Left lung (tissue), 10 donors: ENCODE results near the gene STAT1. TPM values are rescaled to one million over a fixed set of nuclear protein-coding genes. Genes with fewer than 3 reads are reported as not detected.
A peak's percentile ranks its signal among the peaks of the same experiment; 100 is the strongest.

ENCODE experiments used
- ATAC-seq: fragments of 200-7000 bp; cut with Tn5 transposase; one replicate; pipeline ENCODE4 v1.9.1; 2020; ENCODE audit warnings: moderate library complexity
- DNase-seq, 4 donors: peaks; one replicate each; pipeline ENCODE4 v3.0.0-alpha.2; 2013 to 2020
- H3K27ac ChIP-seq, 2 donors: fragments of 200-600 bp; sonication (generic) in 1 of 2; one replicate each; pipeline versions ENCODE4 v1.5.0 to v1.8.0; 2020 to 2021
- H3K27me3 ChIP-seq, 2 donors: fragments of 200-600 bp; sonication (generic) in 1 of 2; one replicate each; pipeline versions ENCODE4 v1.5.0 to v1.8.0; 2020 to 2021
- H3K36me3 ChIP-seq, 2 donors: fragments of 200-600 bp; sonication (generic) in 1 of 2; one replicate each; pipeline versions ENCODE4 v1.5.0 to v1.8.0; 2020 to 2021
- H3K4me1 ChIP-seq, 2 donors: fragments of 200-600 bp; one replicate each; pipeline ENCODE4 v1.8.0; 2021
- H3K4me3 ChIP-seq, 2 donors: fragments of 200-600 bp; sonication (generic) in 1 of 2; one replicate each; pipeline versions ENCODE4 v1.5.0 to v1.8.0; 2020 to 2021; ENCODE audit warnings: mild to moderate bottlenecking in 1 of 2
- H3K9me3 ChIP-seq, 2 donors: fragments of 200-600 bp; sonication (generic) in 1 of 2; one replicate each; pipeline versions ENCODE4 v1.5.0 to v1.8.0; 2020 to 2021
- intact Hi-C, 2 donors: fragments of 100-400 bp; cut with DNase I; formaldehyde crosslinking; loops; one replicate each; pipeline versions ENCODE4 v1.11.2 to v1.14.2; 2022
- polyA plus RNA-seq, 6 donors: library from polyadenylated mRNA; unstranded; fragments of 120-200 nt; gene quantifications; one replicate each; pipeline ENCODE4 v1.2.1, GENCODE V29; 2013; ENCODE audit not compliant: insufficient read length in 6 of 6
- total RNA-seq, 2 donors: library from RNA; stranded (reverse); fragmentation: NEBNext Ultra II Directional; extraction: Animal tissue kit (Norgen Biotek cat#: 25700); gene quantifications; one replicate each; pipeline ENCODE4 v1.2.1, GENCODE V29; 2021
- TF ChIP-seq, protein P1 (sequence below), 2 donors: fragments of 200-600 bp; sonication (generic) in 1 of 2; IDR thresholded peaks; one replicate each; pipeline versions ENCODE4 v1.5.0 to v1.8.0; 2021; ENCODE audit warnings: antibody characterized with exemption in 2 of 2
- donor health status: DM: no; HTN: yes; CAD: no.
- donor health status: DM: no; HTN: no; CAD: no.

The STAT1 gene
- total and polyA plus RNA-seq, 8 donors = 54.0 to 144 (median 65.2) TPM

DNA sequence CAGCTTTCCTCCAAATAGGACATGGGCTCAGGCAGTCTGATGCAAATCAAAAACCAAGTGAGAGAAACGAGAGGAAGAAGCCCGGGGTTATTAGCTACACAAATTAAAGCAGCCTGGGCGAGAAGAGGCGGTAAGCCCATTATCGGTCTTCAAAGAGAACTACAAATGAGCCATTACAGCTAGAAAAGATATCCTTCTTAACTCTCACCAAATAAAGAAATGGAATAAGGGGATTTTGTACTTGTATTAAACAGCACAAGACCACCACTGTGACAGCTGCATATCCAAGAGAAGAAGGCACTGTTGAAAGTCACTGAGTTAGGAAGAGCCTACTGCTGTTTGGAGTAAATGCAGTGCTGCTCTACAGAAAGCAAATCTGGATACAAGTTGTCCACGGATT is 32.6 kb downstream of the STAT1 start:
- ATAC-seq (no peak), DNase-seq (no peak)
- intact Hi-C loops = no loop called here
- Histone ChIP-seq H3K27ac (peak overlapping the region in 1 of 2 donors; percentile 74), H3K4me1 (peaks cover 7 to 32% of the 10 kb centered on the region in 2 donors), H3K9me3 (no peaks in the 10 kb centered on the region), H3K36me3 (peaks cover 2 to 100% of the 10 kb centered on the region in 2 donors), H3K4me3 (no peak overlapping the region), H3K27me3 (no peaks in the 10 kb centered on the region)
- TF ChIP-seq, protein P1, sequence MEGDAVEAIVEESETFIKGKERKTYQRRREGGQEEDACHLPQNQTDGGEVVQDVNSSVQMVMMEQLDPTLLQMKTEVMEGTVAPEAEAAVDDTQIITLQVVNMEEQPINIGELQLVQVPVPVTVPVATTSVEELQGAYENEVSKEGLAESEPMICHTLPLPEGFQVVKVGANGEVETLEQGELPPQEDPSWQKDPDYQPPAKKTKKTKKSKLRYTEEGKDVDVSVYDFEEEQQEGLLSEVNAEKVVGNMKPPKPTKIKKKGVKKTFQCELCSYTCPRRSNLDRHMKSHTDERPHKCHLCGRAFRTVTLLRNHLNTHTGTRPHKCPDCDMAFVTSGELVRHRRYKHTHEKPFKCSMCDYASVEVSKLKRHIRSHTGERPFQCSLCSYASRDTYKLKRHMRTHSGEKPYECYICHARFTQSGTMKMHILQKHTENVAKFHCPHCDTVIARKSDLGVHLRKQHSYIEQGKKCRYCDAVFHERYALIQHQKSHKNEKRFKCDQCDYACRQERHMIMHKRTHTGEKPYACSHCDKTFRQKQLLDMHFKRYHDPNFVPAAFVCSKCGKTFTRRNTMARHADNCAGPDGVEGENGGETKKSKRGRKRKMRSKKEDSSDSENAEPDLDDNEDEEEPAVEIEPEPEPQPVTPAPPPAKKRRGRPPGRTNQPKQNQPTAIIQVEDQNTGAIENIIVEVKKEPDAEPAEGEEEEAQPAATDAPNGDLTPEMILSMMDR (IDR thresholded peaks at IDR 0.05) = no peak

DNA sequence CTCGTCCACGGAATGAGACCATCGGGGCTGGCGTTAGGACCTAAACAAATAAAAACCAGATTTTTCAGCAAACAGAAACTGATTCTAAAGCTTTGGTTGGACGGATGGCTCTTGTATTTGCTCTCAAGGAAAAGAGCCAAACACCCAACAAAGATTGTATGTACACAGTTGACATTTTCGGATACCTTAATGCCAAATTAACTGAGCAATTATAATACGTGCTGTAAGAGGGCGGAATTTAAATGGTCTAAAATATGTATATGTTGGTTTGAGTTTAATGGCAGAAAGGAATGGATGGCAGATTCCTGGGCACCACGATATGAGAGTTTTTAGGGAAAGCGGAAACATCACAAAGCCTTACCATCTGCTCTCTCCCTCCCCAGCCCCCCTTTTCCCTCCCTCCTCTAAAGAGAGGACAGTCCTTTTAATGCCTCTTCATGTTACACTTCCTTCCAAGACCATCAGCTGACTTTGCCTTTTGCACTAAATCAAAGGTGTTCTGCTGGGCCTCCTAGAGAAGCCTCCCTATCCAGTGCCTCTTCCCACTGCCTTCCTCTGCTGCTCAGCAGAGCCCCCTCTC is 33.3 kb downstream of the STAT1 start:
- Histone ChIP-seq H3K27me3 (no peaks in the 10 kb centered on the region), H3K4me3 (no peak overlapping the region), H3K36me3 (peaks cover 2 to 100% of the 10 kb centered on the region in 2 donors), H3K4me1 (peaks cover 7 to 32% of the 10 kb centered on the region in 2 donors), H3K9me3 (no peaks in the 10 kb centered on the region), H3K27ac (peak overlapping the region; percentile 71 to 74)
- TF ChIP-seq, protein P1 (IDR thresholded peaks at IDR 0.05) = no peak
- DNase-seq = no peak
- ATAC-seq = no peak
- intact Hi-C loops = no loop called here

DNA sequence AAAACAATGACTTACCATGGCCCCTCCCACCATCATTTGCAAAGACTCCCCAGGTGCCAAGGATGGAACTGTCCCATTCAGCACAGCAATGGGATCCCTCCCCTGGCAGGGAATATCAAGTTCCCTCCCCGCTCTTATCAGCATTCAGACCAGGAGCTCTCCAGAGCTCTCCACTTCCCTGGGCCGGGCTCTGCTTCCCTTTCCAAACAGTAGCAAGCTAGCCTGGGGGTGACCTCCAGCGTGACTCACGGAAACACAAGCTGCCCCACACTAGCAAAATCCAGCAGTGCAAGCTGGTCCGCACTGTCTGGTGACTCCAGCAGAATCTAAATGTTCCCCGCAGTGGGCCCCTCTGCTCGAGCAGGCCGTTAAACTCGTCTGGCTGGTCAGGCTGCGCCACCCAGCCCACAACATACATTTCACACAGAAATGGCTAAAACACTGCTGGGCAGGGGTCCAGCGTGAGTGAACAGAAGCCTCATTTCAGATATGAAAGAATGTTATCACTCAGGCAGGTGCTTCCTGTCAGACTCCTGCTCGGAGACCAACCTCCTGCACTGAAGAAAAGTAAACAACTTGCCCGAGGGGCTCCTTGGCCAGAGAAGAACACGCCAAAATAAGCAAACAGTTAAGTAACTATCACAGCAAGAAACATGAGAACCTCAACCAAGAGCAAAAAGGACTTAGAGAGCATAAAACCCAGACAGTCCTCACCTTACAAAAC is 33.9 kb downstream of the STAT1 start:
- peak; percentile 96 for ATAC-seq
- intact Hi-C loops = no loop called here
- H3K27me3 ChIP-seq = no peaks in the 10 kb centered on the region
- H3K4me1 ChIP-seq = peaks cover 7 to 34% of the 10 kb centered on the region in 2 donors
- peaks cover 2 to 100% of the 10 kb centered on the region in 2 donors for H3K36me3 ChIP-seq
- DNase-seq = peak; percentile 68 to 90 (median 84)
- TF ChIP-seq, protein P1 (IDR thresholded peaks at IDR 0.05) = no peak
- H3K4me3 ChIP-seq = no peak overlapping the region
- H3K27ac ChIP-seq = peak overlapping the region; percentile 71 to 74
- no peaks in the 10 kb centered on the region for H3K9me3 ChIP-seq

DNA sequence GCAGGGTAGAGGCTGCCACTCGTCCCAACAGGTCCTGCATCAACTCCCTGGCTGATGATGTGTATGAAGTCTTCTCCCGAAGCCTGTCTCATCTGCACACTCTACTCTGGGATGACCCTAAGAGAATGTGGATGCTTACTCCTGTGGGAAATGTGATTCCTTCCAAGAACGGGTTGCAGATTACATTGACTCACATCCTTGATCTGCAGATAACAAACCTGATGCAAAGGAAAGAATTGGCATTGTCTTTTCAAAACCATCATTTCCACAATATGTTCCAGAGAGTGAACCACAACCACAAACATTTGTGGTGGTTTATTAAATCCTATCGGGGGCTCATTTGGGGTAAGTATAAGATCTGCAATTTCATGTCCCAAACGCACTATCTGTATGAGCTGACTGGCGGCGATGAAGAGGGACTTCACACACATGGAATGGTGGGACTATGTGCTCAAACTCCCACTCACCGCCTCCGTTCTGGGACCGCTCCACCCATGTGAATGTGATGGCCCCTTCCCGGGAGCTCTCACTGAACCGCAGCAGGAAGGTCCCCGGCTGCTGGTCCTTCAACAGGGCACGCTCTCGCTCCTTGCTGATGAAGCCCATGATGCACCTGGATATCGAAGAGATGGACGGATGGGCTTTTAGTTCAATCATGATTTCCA is 35.5 kb downstream of the STAT1 start:
- Histone ChIP-seq H3K27ac (no peak overlapping the region), H3K27me3 (no peaks in the 10 kb centered on the region), H3K36me3 (peaks cover 2 to 100% of the 10 kb centered on the region in 2 donors), H3K9me3 (no peaks in the 10 kb centered on the region), H3K4me1 (peaks cover 7 to 50% of the 10 kb centered on the region in 2 donors), H3K4me3 (no peak overlapping the region)
- intact Hi-C loops = no loop called here
- no peak for ATAC-seq
- no peak for DNase-seq
- TF ChIP-seq, protein P1 (IDR thresholded peaks at IDR 0.05) = no peak

DNA sequence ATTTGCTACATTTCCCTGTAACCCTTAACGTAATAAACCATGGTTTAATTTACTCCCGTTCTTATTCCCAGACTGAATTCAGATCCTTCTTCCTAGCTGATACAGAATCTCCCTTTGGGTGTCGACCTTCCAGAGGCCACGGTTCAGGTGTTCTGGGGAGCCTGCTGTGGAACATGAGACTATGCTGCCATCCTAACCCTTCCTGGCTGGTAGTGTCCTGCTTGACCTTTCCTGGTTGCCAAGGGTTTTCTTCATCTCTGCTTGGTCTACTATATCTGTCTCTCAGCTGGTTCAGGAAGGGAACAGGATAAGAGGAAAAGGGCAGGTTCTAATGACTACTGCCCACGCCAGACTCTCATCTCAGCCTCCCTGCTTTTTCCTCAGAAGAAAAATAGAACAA is 36.5 kb downstream of the STAT1 start:
- DNase-seq (no peak), ATAC-seq (no peak)
- intact Hi-C loops = no loop called here
- TF ChIP-seq, protein P1 (IDR thresholded peaks at IDR 0.05) = no peak
- peaks cover 7 to 55% of the 10 kb centered on the region in 2 donors for H3K4me1 ChIP-seq
- no peak overlapping the region for H3K4me3 ChIP-seq
- no peaks in the 10 kb centered on the region for H3K9me3 ChIP-seq
- no peak overlapping the region for H3K27ac ChIP-seq
- H3K27me3 ChIP-seq = no peaks in the 10 kb centered on the region
- peaks cover 2 to 99% of the 10 kb centered on the region in 2 donors for H3K36me3 ChIP-seq
